ENCODE data around the gene NKIRAS2. TPM values are rescaled to one million over a fixed set of nuclear protein-coding genes. Genes with fewer than 3 reads are reported as not detected.

NKIRAS2 gene
- total and polyA plus RNA-seq, 2 of the 13 experiments (the other 11 are each of a cell fraction or from before 2014, with no cell fraction given) = 27.9 to 42.0 TPM

- H3K4me2 ChIP-seq (ENCODE audit: low read depth, low read length) = no peak overlapping the region
- no peaks in the 10 kb centered on the region; the same call in 1 of the 2 replicates for H4K20me1 ChIP-seq (ENCODE audit: insufficient read depth, low read length)
- ATAC-seq = no peak
- DNase-seq (ENCODE audit: low spot score) = no peak
- H3K9ac ChIP-seq (ENCODE audit: insufficient read depth, low read depth, low read length) = no peak overlapping the region
- no peak overlapping the region for H3K27ac ChIP-seq (ENCODE audit: extremely low read length, insufficient read depth, low read length)
- peaks cover 50 to 84% of the 10 kb centered on the region in 2 experiments for H3K36me3 ChIP-seq (replicated peaks in 1 of 2; ENCODE audit: control insufficient read depth in 1 of 2, insufficient read depth in 2 of 2, low read length in 2 of 2)
- H3K4me1 ChIP-seq (ENCODE audit: insufficient read depth, low read length) = peaks cover 36% of the 10 kb centered on the region
- H3K79me2 ChIP-seq (ENCODE audit: insufficient read depth, low read length) = no peaks in the 10 kb centered on the region
- TF ChIP-seq PBX2 (CRISPR knock-in tag; IDR thresholded peaks at IDR 0.05) (no peak), ZNF230 (CRISPR knock-in tag; IDR thresholded peaks at IDR 0.05) (no peak), ATAD3A (CRISPR knock-in tag; IDR thresholded peaks at IDR 0.05) (no peak), RFXAP (CRISPR knock-in tag; IDR thresholded peaks at IDR 0.05; ENCODE audit: borderline replicate concordance) (no peak), EP300 (IDR thresholded peaks at IDR 0.05; ENCODE audit: low read depth in 2 of 2, low read length in 2 of 2) (no peak), EP300 (CRISPR knock-in tag; IDR thresholded peaks at IDR 0.05; ENCODE audit: borderline replicate concordance) (no peak), CREB1 (IDR thresholded peaks at IDR 0.05) (peak; percentile 53), CREB1 (CRISPR knock-in tag; IDR thresholded peaks at IDR 0.05) (no peak)
- intact Hi-C loops (cut with micrococcal nuclease; ENCODE audit: unreplicated experiment) (no loop called here), in situ Hi-C loops (cut with HindIII; ENCODE audit: extremely low pct_ligation_motif_present, low pct_unique_long_range_greater_than_20kb) (no loop called here)
- no peak for FAIRE-seq
- no peaks in the 10 kb centered on the region for H3K27me3 ChIP-seq (ENCODE audit: control insufficient read depth in 1 of 2, insufficient read depth in 2 of 2, low read length in 2 of 2)
- no peak overlapping the region for H3K4me3 ChIP-seq (replicated peaks in 1 of 3; ENCODE audit: insufficient read depth in 1 of 3, low read depth in 2 of 3, low read length in 3 of 3)
- WGBS (ENCODE audit: low lambda C conversion rate) = 92% methylated on average over 3 of the region's 3 CpGs
- ChIA-PET CTCF (ENCODE audit: low intra/inter-chr PET ratio, low total read pairs) (no interaction called here), POLR2A (interaction anchor here (1.4 kb wide), 1 partner anchor 10 kb away, joined by 7 read pairs; no protein-coding TSS in a partner anchor)
- no peaks in the 10 kb centered on the region for H3K9me3 ChIP-seq (ENCODE audit: low read length)
- no peak overlapping the region for H2AFZ ChIP-seq (ENCODE audit: low read length)
- BruUV-seq (replicated peaks) = no TSS peak
Observed at GRCh38 chr17:41992576-41992975, 27.3 kb upstream of the NKIRAS2 start.

- POLR2A ChIA-PET = interaction anchor here (1.0 to 1.3 kb wide), 2 partner anchors 20 to 30 kb away, joined by 3 to 4 read pairs; partner anchors contain the start of genes CNP and DNAJC7
- WGBS (ENCODE audit: low lambda C conversion rate) = 100% methylated on average over 2 of the region's 2 CpGs
- in situ Hi-C loops (cut with HindIII; ENCODE audit: extremely low pct_ligation_motif_present, low pct_unique_long_range_greater_than_20kb) (no loop called here), intact Hi-C loops (cut with micrococcal nuclease; ENCODE audit: unreplicated experiment) (no loop called here)
- Histone ChIP-seq H3K27me3 (ENCODE audit: control insufficient read depth in 1 of 2, insufficient read depth in 2 of 2, low read length in 2 of 2) (no peaks in the 10 kb centered on the region), H3K4me3 (replicated peaks in 1 of 3; ENCODE audit: insufficient read depth in 1 of 3, low read depth in 2 of 3, low read length in 3 of 3) (no peak overlapping the region), H3K9me3 (ENCODE audit: low read length) (no peaks in the 10 kb centered on the region), H3K79me2 (ENCODE audit: insufficient read depth, low read length) (peaks cover 14% of the 10 kb centered on the region), H3K4me1 (ENCODE audit: insufficient read depth, low read length) (peaks cover 3% of the 10 kb centered on the region), H3K27ac (ENCODE audit: extremely low read length, insufficient read depth, low read length) (no peak overlapping the region), H3K9ac (ENCODE audit: insufficient read depth, low read depth, low read length) (no peak overlapping the region), H4K20me1 (ENCODE audit: insufficient read depth, low read length) (no peaks in the 10 kb centered on the region), H3K36me3 (replicated peaks in 1 of 2; ENCODE audit: control insufficient read depth in 1 of 2, insufficient read depth in 2 of 2, low read length in 2 of 2) (peaks cover 45 to 85% of the 10 kb centered on the region in 2 experiments), H2AFZ (ENCODE audit: low read length) (no peak overlapping the region), H3K4me2 (ENCODE audit: low read depth, low read length) (no peak overlapping the region)
- ATAC-seq = no peak
- no peak for FAIRE-seq
- no peak for TF ChIP-seq ZSCAN21 (CRISPR knock-in tag; IDR thresholded peaks at IDR 0.05; ENCODE audit: borderline replicate concordance)
- TF ChIP-seq ZNF709 (CRISPR knock-in tag; IDR thresholded peaks at IDR 0.05) = no peak
- TF ChIP-seq IRF2 (CRISPR knock-in tag; IDR thresholded peaks at IDR 0.05) = no peak
- TF ChIP-seq CREB1 (IDR thresholded peaks at IDR 0.05) = no peak
- no peak for TF ChIP-seq CREB1 (CRISPR knock-in tag; IDR thresholded peaks at IDR 0.05)
- TF ChIP-seq AGO2 (optimal IDR thresholded peaks at IDR 0.05; ENCODE audit: low read depth, low read length) = no peak
- no peak for TF ChIP-seq ZNF484 (CRISPR knock-in tag; IDR thresholded peaks at IDR 0.05; ENCODE audit: borderline replicate concordance, low read depth)
- no peak for TF ChIP-seq SCMH1 (CRISPR knock-in tag; IDR thresholded peaks at IDR 0.05; ENCODE audit: borderline replicate concordance)
- no peak for TF ChIP-seq CCDC6 (CRISPR knock-in tag; IDR thresholded peaks at IDR 0.05)
- no peak for TF ChIP-seq GABPA (IDR thresholded peaks at IDR 0.05; ENCODE audit: low read depth, low read length)
- no peak for TF ChIP-seq GABPA (CRISPR knock-in tag; IDR thresholded peaks at IDR 0.05; ENCODE audit: low read depth)
- no peak for TF ChIP-seq SRSF1 (optimal IDR thresholded peaks at IDR 0.05; ENCODE audit: low read depth, low read length)
- TF ChIP-seq NFE2 (CRISPR knock-in tag; IDR thresholded peaks at IDR 0.05) = no peak
- no TSS peak for BruUV-seq (replicated peaks)
- no peak for DNase-seq (ENCODE audit: low spot score)
- CTCF ChIA-PET (ENCODE audit: low intra/inter-chr PET ratio, low total read pairs) = no interaction called here
Observed at GRCh38 chr17:41996855-41997164, 23.1 kb upstream of the NKIRAS2 start.

All from HepG2 (cell line).